Stimulated activated naive CD4-positive, alpha-beta T cell treated with Interleukin-2 at 50 U/mL for 16 hours (primary cell): Measurements from ENCODE around the gene FAM124A.
A peak's percentile ranks its signal among the peaks of the same experiment; 100 is the strongest.

ENCODE experiments used
- DNase-seq: peaks from one replicate; lab custom pipeline; 2025; lab: John Stamatoyannopoulos, UW

FAM124A gene

DNA sequence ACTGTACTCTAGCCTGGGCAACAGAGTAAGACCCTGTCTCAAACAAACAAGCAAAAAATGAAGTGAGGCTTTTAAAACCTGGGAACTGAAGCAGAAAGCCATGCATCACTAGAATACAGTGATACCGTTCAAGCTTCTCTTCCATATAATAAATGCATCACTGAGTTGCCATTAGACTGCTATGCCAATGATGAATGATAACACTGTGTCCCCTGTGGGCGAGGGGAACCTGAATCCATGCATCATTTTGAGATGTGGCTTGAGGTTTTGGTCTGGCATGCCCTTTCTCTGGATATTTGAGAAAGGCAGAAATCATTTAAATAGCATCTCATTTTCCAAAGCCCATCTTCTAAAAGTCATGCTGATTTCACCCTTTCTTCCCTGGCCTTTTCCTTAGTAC, 1.5 kb upstream of the FAM124A start:
- no peak for DNase-seq

DNA sequence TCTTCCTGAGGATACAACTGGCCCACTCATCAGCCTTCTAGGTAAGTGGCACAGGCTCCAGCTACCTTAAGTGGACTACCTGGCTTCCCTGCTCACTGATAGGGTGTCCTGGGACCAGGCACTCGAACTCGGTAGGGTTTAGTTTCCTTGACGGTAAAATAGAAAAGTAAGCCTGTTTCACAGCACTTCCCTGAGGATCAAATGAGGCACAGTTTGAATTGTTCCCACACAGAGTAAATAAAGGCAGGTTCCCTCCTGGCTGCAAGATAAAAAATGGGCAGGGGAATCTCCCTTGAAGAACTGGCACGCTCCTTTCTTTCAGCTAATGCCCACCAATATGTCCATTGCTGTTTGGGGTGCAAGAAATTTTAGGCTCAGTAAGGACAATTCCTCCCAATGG, 1.1 kb upstream of the FAM124A start:
- DNase-seq, result no peak

DNA sequence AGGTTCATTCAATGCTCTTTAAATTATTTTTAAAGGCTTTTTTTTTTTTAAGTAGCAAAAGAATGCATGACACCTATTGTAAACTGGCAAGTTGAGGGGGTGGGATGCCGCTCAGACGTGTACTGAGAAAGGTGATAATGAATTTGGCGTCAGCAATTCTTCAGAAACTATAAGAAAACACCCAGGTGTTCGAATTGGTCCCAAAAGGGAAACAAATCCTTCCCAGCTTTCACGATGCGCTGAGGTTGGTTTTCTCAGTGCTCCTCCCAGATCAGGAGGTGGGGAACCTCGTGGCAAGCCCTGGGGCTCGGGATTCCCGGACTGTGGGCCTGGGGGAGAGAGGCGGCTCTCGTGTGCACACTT, 543 bp upstream of the FAM124A start:
- peak; percentile 5 for DNase-seq

DNA sequence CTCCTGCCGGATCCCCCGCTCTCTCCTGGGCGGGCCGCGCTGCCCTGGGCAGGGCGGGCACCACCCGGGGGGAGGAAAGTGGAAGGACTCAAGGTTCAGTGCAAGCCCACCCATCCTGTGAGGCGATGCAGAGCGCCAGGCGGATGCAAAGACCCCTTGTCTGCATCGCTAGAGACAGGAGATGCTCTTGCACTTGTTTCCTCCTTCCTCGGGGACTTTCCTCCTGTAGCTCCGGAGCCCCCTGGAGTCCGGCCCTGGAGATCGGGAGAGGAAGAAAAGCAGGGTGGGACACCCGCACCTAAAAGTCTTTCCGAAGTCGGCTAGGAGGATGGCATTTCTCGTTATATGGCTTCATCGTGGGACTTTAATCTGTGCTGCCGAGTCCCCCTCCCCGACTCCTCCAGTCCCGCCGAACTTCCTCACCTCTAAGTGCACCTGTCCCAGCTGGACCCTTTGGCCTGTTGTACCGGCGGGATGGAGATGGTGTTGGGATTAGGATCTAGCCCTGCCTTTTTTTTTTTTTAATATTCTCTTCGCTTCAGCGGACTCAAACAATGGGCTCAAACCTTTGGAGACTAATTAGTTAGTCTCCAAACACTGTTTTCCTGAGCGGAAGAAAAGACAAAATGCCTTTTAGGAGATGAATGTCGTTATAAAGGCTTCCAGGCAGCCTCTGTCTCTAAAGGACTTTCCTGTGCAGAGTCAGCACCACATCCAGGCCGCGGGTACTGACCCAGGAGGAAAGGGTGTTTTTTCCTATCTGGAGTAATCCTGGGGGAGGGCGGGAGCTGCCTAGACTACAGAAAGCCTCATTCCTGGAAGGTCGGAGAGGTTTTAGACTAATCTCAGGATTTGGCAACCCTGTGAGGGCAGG, 725 bp downstream of the FAM124A start:
- no peak for DNase-seq

DNA sequence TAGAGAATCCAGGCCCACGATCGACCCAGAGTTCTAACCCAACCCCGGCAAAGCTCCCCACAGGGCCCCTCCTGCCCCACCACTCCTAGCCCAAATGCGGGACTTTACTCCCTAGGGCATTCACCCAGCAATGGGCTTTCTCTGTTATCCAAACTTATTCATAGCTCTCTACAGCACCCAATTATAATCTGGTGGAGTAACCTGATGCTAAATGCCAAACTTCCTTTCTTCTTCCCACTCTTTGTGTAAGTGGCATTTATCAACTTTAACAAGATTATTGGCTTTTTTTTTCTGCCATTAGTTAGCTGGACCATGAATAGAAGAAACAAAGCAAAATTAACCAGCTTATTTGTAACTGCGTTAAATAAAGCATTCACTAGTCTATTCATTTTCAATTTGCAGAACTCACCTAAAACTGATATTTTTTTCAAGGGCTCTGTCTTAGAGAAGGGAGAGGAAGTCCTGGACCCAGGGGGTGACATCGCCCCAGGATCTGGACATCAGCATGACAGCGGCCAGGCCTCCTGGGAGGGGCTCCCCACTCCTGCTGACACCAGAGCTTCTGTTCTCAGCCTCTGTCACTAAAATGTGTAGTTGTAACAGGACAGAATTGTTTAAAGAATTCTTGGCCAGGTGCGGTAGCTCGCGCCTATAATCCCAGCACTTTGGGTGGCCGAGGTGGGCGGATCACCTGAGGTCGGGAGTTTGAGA, 1.5 kb downstream of the FAM124A start:
- no peak for DNase-seq

DNA sequence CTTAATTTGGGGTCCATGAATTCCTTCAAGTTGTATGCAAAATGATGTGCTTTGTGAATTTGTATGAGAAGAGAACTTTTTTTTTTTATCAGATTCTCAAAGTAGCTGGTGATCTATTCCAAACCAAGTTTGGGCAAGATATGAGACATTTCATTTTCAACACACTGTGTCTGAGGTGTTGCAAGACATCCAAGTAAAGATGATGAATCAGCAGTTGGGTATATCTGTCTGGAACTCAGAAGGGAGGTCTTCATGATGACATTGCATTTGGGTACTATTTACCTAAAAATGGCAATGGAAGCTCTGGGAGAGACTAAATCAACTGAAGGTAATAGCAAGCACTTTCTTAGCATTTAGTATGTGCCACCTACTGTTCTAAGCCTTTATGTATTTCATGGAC, 2.8 kb downstream of the FAM124A start:
- no peak for DNase-seq

DNA sequence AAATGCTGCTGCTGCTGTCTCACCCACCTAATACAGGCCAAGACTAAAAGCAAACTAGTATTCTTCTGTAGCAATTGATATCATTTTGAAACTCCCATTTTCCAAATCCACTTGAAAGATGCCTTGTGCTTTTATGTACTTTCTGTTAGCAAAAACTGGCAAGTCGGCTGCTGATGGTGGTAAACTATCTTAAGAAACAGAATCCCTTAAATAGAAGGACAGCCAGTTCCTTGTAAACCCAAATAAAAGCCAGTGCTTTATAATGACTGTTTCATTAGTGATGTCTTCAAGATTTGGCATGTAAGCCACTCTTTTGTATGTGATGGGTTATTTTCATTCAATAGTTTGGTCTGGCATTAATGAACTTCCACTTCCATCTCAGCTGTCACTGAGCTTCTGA, 5.2 kb downstream of the FAM124A start:
- no peak for DNase-seq

DNA sequence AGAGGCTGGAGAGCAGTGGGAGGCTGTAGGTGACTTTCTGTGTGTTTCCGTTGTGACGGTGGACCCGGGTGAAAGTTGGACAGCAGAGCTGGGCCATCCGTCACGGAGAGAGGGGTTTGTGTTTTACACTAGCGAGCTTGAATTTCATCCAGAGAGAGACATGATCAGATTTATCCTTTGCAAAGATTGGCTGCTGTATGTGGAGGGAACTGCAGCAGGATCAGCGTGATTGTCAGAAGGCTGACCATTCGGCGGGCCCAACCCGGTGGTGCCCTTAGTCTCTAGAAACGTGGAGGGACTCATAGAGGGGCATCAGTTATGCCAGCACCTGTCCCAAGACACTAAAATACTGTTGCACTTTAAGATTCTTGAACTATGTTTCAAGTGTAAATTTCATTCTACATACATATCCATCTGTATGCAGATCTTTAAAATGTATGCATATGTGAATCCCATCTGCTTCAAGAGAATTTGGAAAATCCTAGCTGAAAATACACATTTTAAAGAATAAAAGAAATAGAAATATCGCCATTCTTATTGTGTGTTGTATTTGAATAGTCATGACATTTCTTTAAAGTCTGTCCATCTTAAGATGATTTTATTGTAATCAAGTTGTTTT, 7.0 kb downstream of the FAM124A start:
- no peak for DNase-seq

DNA sequence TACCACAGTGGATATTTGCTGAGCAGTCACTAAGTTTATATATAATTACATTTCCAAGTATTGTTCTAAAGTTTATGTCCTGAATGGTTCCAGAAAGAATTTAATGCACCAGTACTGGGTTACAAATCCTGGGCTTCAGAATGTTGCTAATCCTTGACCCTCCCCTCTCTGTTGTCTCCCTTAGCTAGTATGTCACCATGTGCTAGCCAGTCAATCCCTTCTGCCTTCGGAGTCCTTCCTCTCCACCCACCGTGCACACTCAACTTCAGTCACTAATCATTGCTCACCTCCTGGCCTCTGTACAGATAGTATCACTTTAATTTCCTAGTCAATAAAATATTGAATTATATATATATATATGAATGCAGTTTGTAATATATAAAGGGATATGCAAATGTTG, 7.5 kb downstream of the FAM124A start:
- no peak for DNase-seq

DNA sequence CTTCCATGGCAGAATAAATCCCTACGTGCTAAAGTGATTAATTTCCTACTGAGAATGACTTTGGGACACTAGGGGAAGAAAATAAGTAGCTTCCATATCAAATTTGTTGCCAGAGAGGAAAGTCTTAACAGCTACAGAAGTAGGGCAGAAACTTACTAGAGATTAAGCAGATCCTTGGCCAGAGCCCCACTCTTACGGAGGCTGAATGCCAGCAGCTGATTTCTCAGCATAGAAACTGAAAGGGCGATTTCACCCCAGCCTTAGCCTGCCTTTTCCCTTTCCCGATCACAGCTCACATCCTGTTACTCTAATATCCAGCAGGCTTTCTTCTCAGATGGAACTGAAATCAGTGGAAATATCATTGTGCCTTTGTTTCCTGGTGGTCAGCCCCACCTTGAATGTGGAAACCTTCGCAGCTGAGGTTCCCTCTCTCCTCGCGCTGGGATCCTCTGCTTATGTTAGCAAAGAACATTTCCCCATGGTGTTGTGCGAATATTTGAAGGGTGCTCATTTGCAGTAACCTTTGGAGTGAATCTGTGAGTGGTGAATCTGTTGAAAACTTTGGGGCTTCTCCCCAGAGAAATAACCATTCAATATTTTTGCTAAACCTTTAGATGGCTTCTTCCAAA, 8.4 kb downstream of the FAM124A start:
- no peak for DNase-seq

DNA sequence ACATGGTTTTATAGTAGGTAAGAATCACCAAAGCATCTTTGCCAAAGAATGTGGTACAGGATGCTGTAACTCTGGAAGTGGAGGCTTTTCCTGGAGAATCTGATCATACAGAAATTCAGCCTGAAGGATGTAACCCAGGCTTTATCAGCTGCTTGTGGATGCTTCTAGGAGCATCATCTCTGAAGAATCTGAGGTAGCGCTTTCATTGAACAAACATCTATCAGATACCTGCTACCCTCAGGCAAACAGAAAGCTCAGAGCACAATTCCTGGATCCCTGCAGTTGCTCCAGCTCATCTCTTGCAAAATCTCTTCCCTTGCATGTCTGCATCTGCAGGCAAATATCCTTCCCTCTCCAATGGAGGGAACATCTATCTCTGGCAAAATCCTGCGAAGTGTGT, 9.3 kb downstream of the FAM124A start:
- DNase-seq, result no peak

DNA sequence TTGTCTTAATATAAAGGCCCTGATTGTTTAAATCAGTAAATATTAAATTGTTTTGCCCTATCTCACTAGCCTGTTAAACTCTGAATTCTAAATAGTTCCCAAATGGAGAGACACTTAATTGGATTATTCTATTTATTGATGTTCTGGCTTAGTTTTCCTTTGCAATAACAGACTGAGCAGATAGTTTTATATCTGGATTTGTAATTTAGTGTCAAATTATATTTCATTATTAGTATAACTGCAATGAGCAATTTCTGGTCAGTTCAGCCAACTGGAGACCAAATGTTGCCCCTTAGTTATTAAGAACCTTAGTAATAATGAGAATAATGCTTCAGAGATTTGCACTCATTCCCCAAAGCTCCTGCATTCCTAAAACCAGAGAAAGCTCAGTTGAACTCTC, 10.1 kb downstream of the FAM124A start:
- DNase-seq, result no peak

DNA sequence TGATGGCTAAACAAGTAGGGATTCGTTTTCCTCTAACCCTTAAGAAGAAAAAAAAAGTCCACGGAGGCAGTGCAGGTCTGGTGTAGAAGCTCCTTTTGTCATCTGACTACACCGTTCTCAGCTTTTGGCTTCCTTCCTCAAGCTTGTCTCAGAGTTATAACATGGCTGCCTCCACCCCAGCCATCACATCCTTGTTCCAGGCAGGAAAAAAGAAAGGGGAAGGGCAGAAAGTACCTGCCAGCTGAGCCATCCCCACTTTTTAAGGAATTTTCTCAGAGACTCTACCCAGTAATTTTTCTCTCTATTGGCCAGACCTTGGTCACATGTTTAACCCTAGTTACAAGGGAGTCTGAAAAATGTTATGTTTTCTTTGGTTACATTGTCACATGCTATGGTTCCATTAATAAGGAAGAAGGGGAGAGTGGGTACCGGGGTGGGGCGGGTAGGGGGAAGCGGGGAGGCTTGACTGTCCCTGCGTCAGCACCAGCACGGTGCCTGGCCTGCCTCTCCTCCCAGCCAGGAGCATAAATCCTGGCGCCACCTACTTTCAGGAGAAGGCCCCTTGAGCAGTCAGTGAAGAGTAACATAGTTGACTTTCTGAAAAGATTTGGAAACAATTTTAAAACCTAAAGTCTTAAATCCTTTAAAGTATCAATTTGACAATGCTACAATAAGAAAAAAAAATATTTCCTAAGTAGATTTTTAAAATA, 11.1 kb downstream of the FAM124A start:
- no peak for DNase-seq

DNA sequence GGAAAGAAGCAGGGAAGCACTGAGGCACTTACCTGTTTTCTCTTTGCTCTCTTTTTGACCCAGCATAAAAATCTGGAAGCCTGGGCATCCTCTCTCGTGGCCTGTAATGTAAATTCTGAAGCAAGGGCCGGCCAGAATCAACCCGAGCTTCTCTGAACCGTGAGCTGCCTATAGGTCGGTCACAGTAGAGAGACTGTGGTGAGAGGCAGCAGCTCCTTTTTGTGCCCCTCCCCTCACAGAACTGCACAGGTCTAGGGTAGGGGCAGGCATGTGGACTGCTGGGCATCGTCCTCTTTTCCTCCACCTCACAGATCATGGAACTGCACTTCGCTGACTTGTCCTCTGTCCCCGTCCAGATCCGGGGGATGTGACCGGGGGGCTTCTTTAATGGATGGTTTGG, 12.5 kb downstream of the FAM124A start:
- no peak for DNase-seq

DNA sequence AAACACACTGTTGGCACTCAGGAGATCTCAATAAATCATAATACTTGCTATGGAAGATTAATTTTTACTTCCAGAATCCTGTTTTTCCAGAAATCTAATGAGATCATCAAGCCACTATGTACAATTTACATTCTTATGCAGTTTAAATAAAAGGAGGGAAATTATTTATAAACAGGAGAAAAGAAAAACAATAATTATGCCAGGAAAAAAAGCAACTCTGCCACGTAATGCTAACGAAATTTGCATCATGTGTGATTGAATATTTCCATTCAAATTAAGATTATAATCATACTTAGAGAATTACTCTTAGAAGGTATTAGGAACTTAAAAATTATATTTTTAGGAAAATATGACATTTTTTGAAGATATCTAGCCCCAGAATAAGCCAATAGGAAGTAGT, 13.0 kb downstream of the FAM124A start:
- DNase-seq, result no peak

DNA sequence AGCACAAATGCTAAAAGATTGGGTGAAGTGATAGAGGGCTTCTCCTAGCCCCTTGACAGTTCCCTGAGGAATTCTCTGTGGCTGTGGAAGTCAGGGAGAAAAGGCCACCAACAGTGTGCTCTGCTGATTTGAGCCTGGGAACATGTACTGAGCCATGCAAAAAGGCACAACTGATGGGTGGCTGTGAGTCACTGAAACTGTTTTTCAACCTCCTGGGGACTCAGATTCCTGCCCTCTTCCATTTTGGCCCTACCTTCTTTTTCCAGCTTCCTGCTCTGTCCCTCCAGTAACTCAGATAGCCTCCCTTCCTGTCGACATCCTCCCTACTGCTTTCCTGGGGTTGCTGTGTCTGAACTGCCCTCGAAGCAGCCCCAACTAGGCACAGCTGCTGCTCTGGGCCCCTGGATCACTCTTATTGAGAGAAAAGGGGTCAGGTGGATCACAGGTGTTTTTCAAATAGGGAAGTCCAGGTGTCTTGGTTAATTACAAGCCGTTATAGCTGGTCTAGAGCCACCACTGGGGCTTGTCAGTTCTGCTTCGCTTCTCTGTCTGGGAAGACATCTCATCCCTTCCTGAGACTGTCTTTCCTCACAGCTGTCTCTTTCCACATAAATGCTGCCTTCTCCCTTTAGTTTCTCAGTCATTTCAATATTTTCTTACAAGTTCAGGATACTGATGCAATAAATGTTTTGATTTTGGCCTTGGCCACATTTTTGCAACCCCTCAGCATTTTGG, 13.7 kb downstream of the FAM124A start:
- DNase-seq, result no peak

DNA sequence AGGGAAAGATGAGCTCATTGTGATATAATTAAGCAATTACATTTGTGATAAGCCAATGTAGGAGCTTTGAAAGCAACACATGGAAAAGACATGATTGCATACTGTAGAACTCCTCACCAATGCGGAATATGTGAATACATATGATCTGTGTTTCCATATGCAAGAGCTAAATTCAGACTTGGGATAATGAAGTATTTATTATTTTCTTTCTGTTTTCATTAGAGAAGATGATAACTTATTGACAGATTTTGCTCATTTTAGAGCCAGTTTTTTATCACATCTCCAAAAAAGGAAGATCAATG, 14.2 kb downstream of the FAM124A start:
- DNase-seq, result no peak

DNA sequence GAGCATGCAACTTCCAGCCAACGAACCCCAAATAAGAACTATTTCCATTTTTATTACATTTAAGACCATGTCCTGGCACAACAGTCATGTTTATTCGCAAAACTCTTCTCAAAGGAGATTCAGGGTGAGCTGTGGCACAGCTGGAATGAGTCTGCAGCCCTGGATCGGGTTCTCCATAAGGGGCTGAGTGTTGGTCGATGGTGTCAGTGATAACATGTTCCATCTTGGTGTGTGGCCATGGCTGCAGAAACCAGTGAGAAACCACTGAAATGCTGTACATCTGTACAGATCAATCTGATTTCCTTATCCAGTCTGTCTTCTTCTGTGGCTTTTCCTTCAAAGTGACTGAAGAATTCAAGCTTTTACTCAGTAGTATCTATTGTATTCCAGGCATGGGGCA, 15.2 kb downstream of the FAM124A start:
- no peak for DNase-seq

DNA sequence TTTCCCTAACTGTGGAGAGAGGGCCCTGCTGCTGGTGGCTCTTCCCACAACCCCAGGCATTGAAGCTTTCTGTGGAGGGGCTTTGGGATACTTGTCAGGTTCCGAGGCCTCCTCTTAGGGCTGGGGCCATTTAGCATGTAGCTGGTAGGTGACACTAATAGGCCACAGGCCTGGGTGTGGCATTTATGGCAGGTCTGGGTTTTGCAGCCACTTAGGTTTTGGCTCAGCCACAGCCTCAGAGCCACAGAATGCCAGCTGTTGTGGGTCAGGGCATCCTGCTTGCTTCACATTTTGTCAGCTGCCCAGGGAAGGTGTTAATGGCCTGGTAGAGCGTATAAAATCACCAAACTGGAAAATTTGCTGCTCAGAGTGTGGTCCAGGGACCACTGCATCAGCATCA, 15.7 kb downstream of the FAM124A start:
- no peak for DNase-seq

DNA sequence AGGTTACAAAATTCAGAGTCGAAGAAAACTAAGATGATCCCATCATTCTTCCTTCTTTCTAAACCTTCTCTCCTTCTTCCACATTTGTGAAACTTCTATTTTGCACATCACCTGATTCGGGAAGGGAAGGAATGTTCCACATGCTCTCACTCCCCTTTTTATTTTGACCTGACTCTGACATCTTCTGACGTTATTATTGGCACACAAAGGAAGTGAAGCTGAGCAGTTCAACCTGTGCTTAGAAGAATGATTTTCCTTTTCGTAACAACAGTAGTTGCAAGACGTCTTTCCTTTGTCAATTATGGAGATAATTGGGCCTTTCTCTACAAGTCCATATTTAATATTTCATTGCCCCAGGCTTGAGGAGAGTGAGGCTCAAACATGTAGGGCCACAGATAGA, 18.0 kb downstream of the FAM124A start:
- no peak for DNase-seq

DNA sequence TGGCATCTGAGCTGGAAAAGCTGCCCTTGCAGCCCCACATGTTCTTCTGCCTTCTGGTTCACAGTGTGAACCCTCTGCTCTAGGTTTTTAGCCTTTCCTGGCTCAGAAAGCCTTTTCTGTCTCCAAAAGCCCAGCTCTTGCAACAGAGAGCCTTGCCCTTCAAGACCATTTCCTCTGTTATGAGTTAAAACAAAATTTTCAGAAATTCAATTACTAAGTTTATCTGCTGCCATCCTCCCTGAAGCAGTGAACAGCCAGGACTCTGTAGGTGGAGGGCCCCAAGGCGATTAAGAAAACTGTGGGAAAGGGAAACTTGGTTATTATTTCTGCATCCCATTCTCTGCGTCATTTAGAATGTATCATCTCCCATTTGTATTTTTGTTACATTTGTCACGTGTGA, 18.8 kb downstream of the FAM124A start:
- DNase-seq, result no peak

DNA sequence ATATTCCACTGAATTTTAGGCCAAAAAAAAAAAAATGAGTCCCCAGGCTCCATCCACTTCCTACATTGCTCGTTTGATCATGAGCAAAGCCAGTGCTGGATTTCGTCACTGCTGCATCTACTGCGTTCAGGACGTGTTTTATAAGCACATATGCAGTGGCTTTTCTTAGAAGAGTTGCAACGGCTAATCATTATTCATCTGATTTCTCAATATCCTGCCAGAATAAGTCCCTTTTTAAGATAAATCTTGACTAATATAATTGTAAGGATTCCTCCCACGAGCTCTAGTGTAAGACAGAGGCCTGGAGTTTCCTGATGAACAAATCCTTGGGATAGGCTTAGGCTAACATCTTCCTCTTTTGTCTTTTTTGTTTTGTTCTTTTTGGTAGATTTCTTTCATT, 19.5 kb downstream of the FAM124A start:
- DNase-seq, result no peak
